Chondrocyte (in vitro differentiated cells): ENCODE data around the gene NEO1. TPM values are rescaled to one million over a fixed set of nuclear protein-coding genes. Genes with fewer than 3 reads are reported as not detected.

Source experiments
- DNase-seq: peaks from one replicate; pipeline ENCODE4 v3.0.0; 2021; ENCODE audit warnings: mixed read lengths, low spot score
- H3K27ac Mint-ChIP-seq: one replicate; pipeline ENCODE4 v1.8.0; 2021; ENCODE audit warnings: mild to moderate bottlenecking, moderate library complexity, mixed read lengths; ENCODE audit not compliant: unreplicated experiment
- H3K27me3 Mint-ChIP-seq: 2 replicates; pipeline ENCODE4 v1.8.0; 2021; ENCODE audit warnings: low read depth, mixed read lengths
- H3K36me3 Mint-ChIP-seq: 2 replicates; pipeline ENCODE4 v1.8.0; 2021; ENCODE audit warnings: low read depth, mixed read lengths
- H3K4me1 Mint-ChIP-seq: 2 replicates; pipeline ENCODE4 v1.8.0; 2021; ENCODE audit warnings: low read depth, mild to moderate bottlenecking, mixed read lengths
- H3K4me3 Mint-ChIP-seq: one replicate; pipeline ENCODE4 v1.8.0; 2021; ENCODE audit warnings: mild to moderate bottlenecking, moderate library complexity, mixed read lengths; ENCODE audit not compliant: unreplicated experiment
- H3K9me3 Mint-ChIP-seq: 2 replicates; pipeline ENCODE4 v1.8.0; 2021; ENCODE audit warnings: low read depth, mixed read lengths
- total RNA-seq: library from RNA; stranded (reverse); gene quantifications from 3 replicates; pipeline ENCODE4 v1.2.1, GENCODE V29; 2021
- TF ChIP-seq, protein P1 (sequence below): fragments of 200-600 bp; sonication (generic); IDR thresholded peaks from 2 replicates; pipeline ENCODE4 v1.5.0; 2021; ENCODE audit warnings: antibody characterized with exemption, mild to moderate bottlenecking, moderate library complexity

NEO1 gene
- total RNA-seq, 1 donor from 2014 or later, result 42.1 TPM

DNA sequence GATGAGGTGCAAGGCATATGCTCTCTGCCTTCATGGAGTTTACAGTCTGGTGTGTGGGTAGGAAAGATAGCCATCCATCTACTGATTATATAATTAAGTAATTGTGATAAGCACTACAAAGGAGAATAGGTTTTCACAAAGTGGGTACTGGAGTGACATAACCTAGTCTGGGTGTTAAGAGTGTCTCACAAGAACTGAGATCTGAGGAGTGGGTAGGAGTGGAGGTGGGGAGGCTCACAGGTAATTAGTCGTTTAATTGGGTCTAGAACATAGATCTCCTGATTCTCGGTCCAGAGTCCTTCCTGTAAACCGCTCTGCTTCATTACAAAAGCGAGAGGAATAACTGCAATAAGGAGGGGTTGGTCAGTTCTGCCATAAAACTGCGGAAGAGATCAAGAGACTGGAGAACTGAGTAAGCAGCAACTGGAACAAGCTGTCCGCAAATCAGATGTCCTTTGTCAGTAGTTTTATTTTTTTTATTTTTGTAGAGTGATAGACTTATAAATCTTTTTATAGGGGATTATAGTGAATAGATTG is 2.2 kb downstream of the NEO1 start:
- no peak overlapping the region for H3K27ac Mint-ChIP-seq

DNA sequence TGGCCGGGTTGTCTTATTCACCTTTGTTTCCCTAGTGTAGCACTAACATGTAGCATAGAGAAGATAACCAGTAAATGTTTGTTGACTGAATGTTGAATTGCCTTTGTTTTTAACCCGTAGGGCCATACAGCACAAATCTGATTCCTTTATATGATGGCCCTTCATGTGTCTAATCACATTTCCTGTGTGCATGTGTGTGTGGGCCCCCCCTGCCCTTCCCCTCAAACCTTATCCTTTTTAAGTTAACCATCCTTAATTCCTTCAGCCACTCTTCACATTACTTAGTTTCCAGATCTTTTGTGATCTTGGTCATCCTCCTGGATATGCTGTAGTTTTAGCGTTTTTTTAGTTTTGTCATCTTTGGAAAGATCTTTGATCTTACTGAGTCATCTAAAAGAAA is 4.2 kb downstream of the NEO1 start:
- no peak for DNase-seq
- Mint-ChIP-seq H3K36me3 (no peaks in the 10 kb centered on the region), H3K27ac (no peak overlapping the region), H3K9me3 (no peaks in the 10 kb centered on the region), H3K4me3 (no peak overlapping the region), H3K27me3 (no peaks in the 10 kb centered on the region), H3K4me1 (peaks cover 7% of the 10 kb centered on the region)
- TF ChIP-seq, protein P1, sequence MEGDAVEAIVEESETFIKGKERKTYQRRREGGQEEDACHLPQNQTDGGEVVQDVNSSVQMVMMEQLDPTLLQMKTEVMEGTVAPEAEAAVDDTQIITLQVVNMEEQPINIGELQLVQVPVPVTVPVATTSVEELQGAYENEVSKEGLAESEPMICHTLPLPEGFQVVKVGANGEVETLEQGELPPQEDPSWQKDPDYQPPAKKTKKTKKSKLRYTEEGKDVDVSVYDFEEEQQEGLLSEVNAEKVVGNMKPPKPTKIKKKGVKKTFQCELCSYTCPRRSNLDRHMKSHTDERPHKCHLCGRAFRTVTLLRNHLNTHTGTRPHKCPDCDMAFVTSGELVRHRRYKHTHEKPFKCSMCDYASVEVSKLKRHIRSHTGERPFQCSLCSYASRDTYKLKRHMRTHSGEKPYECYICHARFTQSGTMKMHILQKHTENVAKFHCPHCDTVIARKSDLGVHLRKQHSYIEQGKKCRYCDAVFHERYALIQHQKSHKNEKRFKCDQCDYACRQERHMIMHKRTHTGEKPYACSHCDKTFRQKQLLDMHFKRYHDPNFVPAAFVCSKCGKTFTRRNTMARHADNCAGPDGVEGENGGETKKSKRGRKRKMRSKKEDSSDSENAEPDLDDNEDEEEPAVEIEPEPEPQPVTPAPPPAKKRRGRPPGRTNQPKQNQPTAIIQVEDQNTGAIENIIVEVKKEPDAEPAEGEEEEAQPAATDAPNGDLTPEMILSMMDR, result no peak

More for the DNA sequence above, 2.2 kb downstream of the NEO1 start:
- Mint-ChIP-seq H3K4me1 (peaks cover 12% of the 10 kb centered on the region), H3K36me3 (no peaks in the 10 kb centered on the region), H3K4me3 (no peak overlapping the region), H3K9me3 (no peaks in the 10 kb centered on the region), H3K27me3 (no peaks in the 10 kb centered on the region)
- DNase-seq, result no peak
- TF ChIP-seq, protein P1, result no peak

DNA sequence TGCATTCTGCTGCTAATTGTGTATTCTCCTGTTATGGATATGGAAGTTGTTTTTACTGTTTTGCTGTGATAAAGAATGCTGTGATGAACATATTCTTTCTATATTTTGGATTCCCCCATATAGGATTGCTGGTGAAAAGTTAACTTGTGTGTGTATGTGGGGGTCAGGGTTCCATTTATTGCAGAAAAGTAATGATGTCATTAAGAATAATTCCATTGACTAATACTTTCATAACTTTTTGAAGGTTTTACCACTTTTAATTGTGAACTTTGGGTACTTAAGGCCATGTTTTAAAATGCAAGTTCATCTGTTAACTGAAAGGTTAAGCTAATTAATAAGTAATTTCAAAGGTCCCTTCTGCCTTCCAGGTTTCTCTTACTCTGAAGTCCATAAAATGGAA is 6.2 kb downstream of the NEO1 start:
- no peaks in the 10 kb centered on the region for H3K27me3 Mint-ChIP-seq
- TF ChIP-seq, protein P1, result no peak
- DNase-seq, result no peak
- H3K4me1 Mint-ChIP-seq, result peaks cover 2% of the 10 kb centered on the region
- H3K9me3 Mint-ChIP-seq, result no peaks in the 10 kb centered on the region
- H3K36me3 Mint-ChIP-seq, result no peaks in the 10 kb centered on the region
- H3K27ac Mint-ChIP-seq, result no peak overlapping the region
- H3K4me3 Mint-ChIP-seq, result no peak overlapping the region

DNA sequence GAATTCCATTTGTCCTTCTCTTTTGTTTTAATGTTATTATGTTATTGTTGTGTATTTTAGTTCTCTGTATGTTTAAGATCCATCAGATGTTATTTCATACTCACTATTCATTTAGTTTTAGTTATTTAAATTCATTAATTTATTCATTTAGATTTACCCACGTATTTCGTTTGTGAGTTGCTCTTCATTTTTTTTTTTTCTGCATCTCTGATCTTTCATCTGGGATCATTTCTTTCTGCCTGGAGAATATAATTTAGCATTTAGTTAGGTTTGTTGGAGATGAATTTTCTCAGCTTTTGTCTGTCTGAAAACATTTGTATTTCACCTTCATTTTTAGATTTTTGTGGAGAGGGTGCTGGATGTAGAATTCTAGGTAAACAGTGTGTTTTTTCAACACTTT is 12.9 kb downstream of the NEO1 start:
- TF ChIP-seq, protein P1, result no peak
- Mint-ChIP-seq H3K36me3 (peaks cover 1% of the 10 kb centered on the region), H3K9me3 (no peaks in the 10 kb centered on the region), H3K27ac (no peak overlapping the region), H3K4me1 (peaks cover 4% of the 10 kb centered on the region), H3K4me3 (no peak overlapping the region), H3K27me3 (peaks cover 2% of the 10 kb centered on the region)
- DNase-seq, result no peak

DNA sequence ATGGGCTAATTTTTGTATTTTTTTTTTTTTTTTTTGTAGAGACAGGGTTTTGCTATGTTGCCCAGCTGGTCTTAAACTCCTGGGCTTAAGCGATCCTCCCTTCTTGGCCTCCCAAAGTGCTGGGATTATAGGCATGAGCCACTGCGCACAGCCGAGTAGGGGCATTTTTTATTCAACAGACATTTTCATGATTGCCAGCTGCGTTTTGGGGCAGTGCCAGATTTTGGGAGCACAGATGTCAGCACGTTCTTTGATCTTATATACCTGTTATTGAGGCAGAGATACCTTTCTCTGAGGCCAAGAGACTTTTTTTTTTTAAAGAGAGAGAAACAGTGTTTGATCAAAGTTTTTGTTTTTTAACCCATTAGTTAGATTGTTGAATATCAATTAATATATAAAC is 16.8 kb downstream of the NEO1 start:
- DNase-seq, result no peak
- H3K27ac Mint-ChIP-seq, result no peak overlapping the region
- H3K27me3 Mint-ChIP-seq, result peaks cover 2% of the 10 kb centered on the region
- no peaks in the 10 kb centered on the region for H3K9me3 Mint-ChIP-seq
- H3K4me1 Mint-ChIP-seq, result peaks cover 4% of the 10 kb centered on the region
- no peak overlapping the region for H3K4me3 Mint-ChIP-seq
- H3K36me3 Mint-ChIP-seq, result peaks cover 1% of the 10 kb centered on the region
- TF ChIP-seq, protein P1, result no peak
